ENCODE data around the gene CNTN1. TPM values are rescaled to one million over a fixed set of nuclear protein-coding genes. Genes with fewer than 3 reads are reported as not detected.

CNTN1 gene
- total and polyA plus RNA-seq, 2 of the 8 experiments (the other 6 are each of a cell fraction or from before 2014, with no cell fraction given), result 7.2 to 21.8 TPM

GRCh38 chr12:41014643-41015020 lies 322.4 kb downstream of the CNTN1 start:
- H3K36me3 ChIP-seq (ENCODE audit: control insufficient read depth in 2 of 4, insufficient read depth in 4 of 4, low read length in 3 of 4), result peaks cover 0 to 3% (median 0%) of the 10 kb centered on the region in 4 experiments; a peak in 1 of 8 replicates
- H4K20me1 ChIP-seq (replicated peaks in 1 of 2; ENCODE audit: control insufficient read depth in 1 of 2, insufficient read depth in 2 of 2, low read length in 2 of 2), result no peaks in the 10 kb centered on the region
- no peak overlapping the region for H3K4me2 ChIP-seq (ENCODE audit: insufficient read depth in 1 of 2, low read depth in 2 of 2, low read length in 2 of 2)
- DNase-seq (ENCODE audit: low read depth in 1 of 2, low spot score in 2 of 2), result no peak
- H2AFZ ChIP-seq (ENCODE audit: low read length), result no peak overlapping the region
- no peak overlapping the region for H4K8ac ChIP-seq (ENCODE audit: extremely low read depth, insufficient read depth, low read length)
- H3K27me3 ChIP-seq (replicated peaks in 1 of 4; ENCODE audit: control insufficient read depth in 3 of 4, extremely low read depth in 1 of 4, insufficient read depth in 3 of 4, low read length in 3 of 4), result no peaks in the 10 kb centered on the region
- H3K18ac ChIP-seq (ENCODE audit: extremely low read depth, low read length), result no peak overlapping the region
- no peak overlapping the region for H2BK120ac ChIP-seq (replicated peaks; ENCODE audit: low read depth, low read length)
- no peak overlapping the region for H2BK20ac ChIP-seq (ENCODE audit: low read length)
- H3K4me3 ChIP-seq (ENCODE audit: extremely low read depth in 1 of 4, insufficient read depth in 2 of 4, low read depth in 3 of 4, low read length in 4 of 4), result no peak overlapping the region
- no peaks in the 10 kb centered on the region for H3K4me1 ChIP-seq (replicated peaks in 1 of 4; ENCODE audit: control insufficient read depth in 3 of 4, insufficient read depth in 4 of 4, low read length in 3 of 4)
- no peak overlapping the region for H2AK5ac ChIP-seq (ENCODE audit: low read depth, low read length)
- H3K79me1 ChIP-seq (ENCODE audit: low read depth, low read length), result no peaks in the 10 kb centered on the region
- no peak overlapping the region for H2BK12ac ChIP-seq (ENCODE audit: low read depth, low read length)
- WGBS, 2 experiments (ENCODE audit: extremely low coverage in 1 of 2, insufficient coverage in 1 of 2, insufficient read length in 1 of 2, insufficient replicate concordance in 2 of 2, low coverage in 1 of 2, low lambda C conversion rate in 2 of 2, missing lambda C conversion rate in 1 of 2), result 94% methylated on average over 1 of the region's 1 CpG; no CpG with 5 or more reads in 1 of the 2 experiments
- no peak overlapping the region for H3K27ac ChIP-seq (ENCODE audit: low read depth, low read length)
- H4K5ac ChIP-seq (ENCODE audit: insufficient read length, low read depth, low read length), result no peak overlapping the region
- H4K91ac ChIP-seq (replicated peaks; ENCODE audit: insufficient read length, low read length), result no peak overlapping the region
- no peaks in the 10 kb centered on the region for H3K79me2 ChIP-seq (ENCODE audit: control insufficient read depth in 1 of 2, insufficient read depth in 2 of 2, low read length in 2 of 2)
- H3K23ac ChIP-seq (ENCODE audit: insufficient read length), result no peak overlapping the region
- no peak for TF ChIP-seq EP300 (IDR thresholded peaks at IDR 0.05; ENCODE audit: borderline replicate concordance in 1 of 2, low read depth in 2 of 2, low read length in 2 of 2)
- no peak for TF ChIP-seq CTCF (IDR thresholded peaks at IDR 0.05; ENCODE audit: control extremely low read depth in 1 of 3, insufficient read depth in 1 of 3, low read depth in 1 of 3, low read length in 3 of 3)
- no peak overlapping the region for H3K4ac ChIP-seq (replicated peaks; ENCODE audit: insufficient read length, low read depth, low read length)
- H2BK5ac ChIP-seq (ENCODE audit: low read depth, low read length), result no peak overlapping the region
- no peak overlapping the region for H2BK15ac ChIP-seq (ENCODE audit: low read length)
- POLR2A ChIA-PET (ENCODE audit: partially characterized antibody), result no interaction called here
- peaks cover 29 to 30% of the 10 kb centered on the region in 2 experiments for H3K9me3 ChIP-seq (ENCODE audit: insufficient read depth in 2 of 2, low read depth in 1 of 2, low read length in 1 of 2)
- FAIRE-seq, result no peak
- no peak overlapping the region for H3K56ac ChIP-seq (replicated peaks; ENCODE audit: insufficient read length, low read depth, low read length)
- H3K9ac ChIP-seq (replicated peaks in 1 of 4; ENCODE audit: extremely low read depth in 1 of 4, low read depth in 3 of 4, low read length in 3 of 4), result no peak overlapping the region
- no peak overlapping the region for H3K14ac ChIP-seq (ENCODE audit: insufficient read length)
- no peaks in the 10 kb centered on the region for H3K23me2 ChIP-seq (ENCODE audit: low read depth, low read length)
- CTCF ChIA-PET (ENCODE audit: partially characterized antibody), result no interaction called here

Measured in H1 (cell line).